HUES64 (cell line): Measurements from ENCODE around the gene OSTF1.

Experiments used
- H3K27ac ChIP-seq: 2 replicates; pipeline ENCODE4 v1.7.0; 2013; ENCODE audit warnings: low read depth, low read length, inconsistent platforms
- H3K27me3 ChIP-seq: 2 replicates; pipeline ENCODE4 v1.6.1; 2013; ENCODE audit warnings: mild to moderate bottlenecking, low read length; ENCODE audit not compliant: insufficient read depth
- H3K36me3 ChIP-seq: 2 replicates; pipeline ENCODE4 v1.6.1; 2013; ENCODE audit warnings: mild to moderate bottlenecking, low read length; ENCODE audit not compliant: insufficient read depth
- H3K4me1 ChIP-seq: 2 replicates; pipeline ENCODE4 v1.6.1; 2013; ENCODE audit warnings: mild to moderate bottlenecking, low read length, moderate library complexity; ENCODE audit not compliant: insufficient read depth
- H3K4me3 ChIP-seq: 2 replicates; pipeline ENCODE4 v1.5.1; 2013; ENCODE audit warnings: mild to moderate bottlenecking, low read length, moderate library complexity
- H3K9ac ChIP-seq: 2 replicates; pipeline ENCODE4 v1.6.1; 2013; ENCODE audit warnings: mild to moderate bottlenecking, low read depth, low read length
- H3K9me3 ChIP-seq: 2 replicates; pipeline ENCODE4 v1.6.1; 2013; ENCODE audit warnings: low read depth, low read length; ENCODE audit not compliant: insufficient read depth
- WGBS: fragments of 150-250, 120-280 bp; methylation state at CpG from one replicate; pipeline ENCODE4 v1.1.7; 2013; ENCODE audit warnings: missing lambda C conversion rate; 5-methylcytosine and 5-hydroxymethylcytosine counted together

Gene OSTF1

DNA sequence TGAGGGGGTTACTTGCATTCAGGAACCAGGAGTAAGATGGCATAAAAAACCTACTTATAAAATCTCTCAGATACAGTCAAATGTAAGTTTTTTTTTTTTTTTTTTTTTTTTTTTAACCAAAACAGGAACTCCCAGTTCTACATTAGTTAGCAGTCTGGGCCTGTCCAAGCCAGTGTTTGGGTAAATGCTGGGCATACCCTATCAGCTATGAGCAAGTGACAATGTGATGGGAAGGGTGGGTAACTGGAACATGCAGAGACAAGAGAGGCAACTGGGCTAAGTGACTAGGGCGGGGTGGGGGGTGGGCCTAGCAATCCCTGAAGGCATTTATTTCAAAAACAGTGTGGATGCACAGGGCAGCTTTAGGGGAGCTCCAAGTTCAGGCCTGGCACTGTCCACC, 2.7 kb upstream of the OSTF1 start:
- Histone ChIP-seq H3K9me3 (no peaks in the 10 kb centered on the region), H3K27me3 (peaks cover 8% of the 10 kb centered on the region; the same call in 1 of the 2 replicates), H3K36me3 (no peaks in the 10 kb centered on the region), H3K27ac (no peak overlapping the region), H3K4me1 (peaks cover 28% of the 10 kb centered on the region), H3K4me3 (no peak overlapping the region), H3K9ac (no peak overlapping the region)
- WGBS = 89% methylated on average over 1 of the region's 1 CpG

DNA sequence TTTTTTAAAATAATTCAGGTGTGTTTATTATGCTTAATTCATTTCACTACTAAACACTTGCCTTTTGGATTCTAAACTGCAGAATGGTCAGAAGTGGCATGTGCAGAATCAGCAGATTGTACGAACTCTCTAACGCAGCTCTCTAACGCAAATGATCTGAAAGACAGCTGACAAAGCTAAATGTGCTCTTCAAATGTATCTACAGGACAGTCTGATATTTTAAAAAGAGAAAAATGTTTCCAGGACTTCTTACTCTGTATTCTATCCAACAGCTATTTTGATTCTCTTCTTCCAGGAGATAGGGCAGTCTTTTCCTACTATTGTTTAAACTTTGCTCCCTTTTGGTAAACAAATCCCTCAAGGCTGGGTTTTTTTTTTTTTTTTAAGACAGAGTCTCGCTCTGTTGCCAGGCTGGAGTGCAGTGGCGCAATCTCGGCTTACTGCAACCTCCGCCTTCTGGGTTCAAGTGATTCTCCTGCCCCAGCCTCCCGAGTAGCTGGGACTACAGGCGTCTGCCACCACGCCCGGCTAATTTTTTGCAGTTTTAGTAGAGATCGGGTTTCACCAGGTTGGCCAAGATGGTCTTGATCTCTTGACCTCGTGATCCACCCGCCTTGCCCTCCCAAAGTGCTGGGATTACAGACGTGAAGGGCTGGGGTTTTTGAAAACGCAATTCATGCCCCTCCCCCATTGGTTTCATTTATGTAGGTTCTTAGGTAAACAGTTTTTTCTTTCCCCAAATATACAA, 1.6 kb upstream of the OSTF1 start:
- Histone ChIP-seq H3K9ac (peak overlapping the region; percentile 73), H3K4me3 (peak overlapping the region; percentile 96), H3K27me3 (peaks cover 8% of the 10 kb centered on the region; the same call in 1 of the 2 replicates), H3K27ac (peak overlapping the region; percentile 33; the same call in 1 of the 2 replicates), H3K4me1 (peaks cover 28% of the 10 kb centered on the region), H3K9me3 (no peaks in the 10 kb centered on the region), H3K36me3 (no peaks in the 10 kb centered on the region)
- WGBS = 63% methylated on average over 15 of the region's 16 CpGs

DNA sequence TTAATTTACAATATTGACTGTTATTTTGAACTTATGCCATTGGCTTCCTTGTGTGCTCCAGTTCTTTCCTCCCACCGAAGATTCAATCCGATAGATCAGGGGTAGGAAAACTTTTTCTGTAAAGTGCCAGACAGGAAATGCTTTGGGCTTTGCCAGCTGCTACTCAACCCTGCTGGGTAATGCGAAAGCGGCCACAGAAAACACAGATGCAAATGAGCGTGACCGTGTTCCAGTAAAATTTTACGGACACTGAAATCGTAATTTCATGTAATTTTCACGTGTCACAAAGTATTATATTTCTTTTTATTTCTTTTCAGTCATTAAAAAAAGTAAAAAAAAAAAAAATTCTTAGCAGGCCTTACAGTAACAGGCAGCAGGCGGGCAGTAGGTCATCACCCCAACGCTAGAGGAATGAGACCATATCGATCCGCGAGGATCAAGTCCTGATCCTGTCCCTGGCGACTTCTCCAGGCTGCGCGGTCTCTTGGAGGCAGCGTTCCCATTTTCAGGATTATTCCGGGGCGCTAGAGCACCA, 958 bp upstream of the OSTF1 start:
- Histone ChIP-seq H3K4me1 (peaks cover 28% of the 10 kb centered on the region), H3K27me3 (peaks cover 8% of the 10 kb centered on the region; the same call in 1 of the 2 replicates), H3K9me3 (no peaks in the 10 kb centered on the region), H3K4me3 (peak overlapping the region; percentile 96), H3K36me3 (no peaks in the 10 kb centered on the region), H3K27ac (peak overlapping the region; percentile 82), H3K9ac (peak overlapping the region; percentile 73)
- WGBS = 4% methylated on average over 19 of the region's 20 CpGs

DNA sequence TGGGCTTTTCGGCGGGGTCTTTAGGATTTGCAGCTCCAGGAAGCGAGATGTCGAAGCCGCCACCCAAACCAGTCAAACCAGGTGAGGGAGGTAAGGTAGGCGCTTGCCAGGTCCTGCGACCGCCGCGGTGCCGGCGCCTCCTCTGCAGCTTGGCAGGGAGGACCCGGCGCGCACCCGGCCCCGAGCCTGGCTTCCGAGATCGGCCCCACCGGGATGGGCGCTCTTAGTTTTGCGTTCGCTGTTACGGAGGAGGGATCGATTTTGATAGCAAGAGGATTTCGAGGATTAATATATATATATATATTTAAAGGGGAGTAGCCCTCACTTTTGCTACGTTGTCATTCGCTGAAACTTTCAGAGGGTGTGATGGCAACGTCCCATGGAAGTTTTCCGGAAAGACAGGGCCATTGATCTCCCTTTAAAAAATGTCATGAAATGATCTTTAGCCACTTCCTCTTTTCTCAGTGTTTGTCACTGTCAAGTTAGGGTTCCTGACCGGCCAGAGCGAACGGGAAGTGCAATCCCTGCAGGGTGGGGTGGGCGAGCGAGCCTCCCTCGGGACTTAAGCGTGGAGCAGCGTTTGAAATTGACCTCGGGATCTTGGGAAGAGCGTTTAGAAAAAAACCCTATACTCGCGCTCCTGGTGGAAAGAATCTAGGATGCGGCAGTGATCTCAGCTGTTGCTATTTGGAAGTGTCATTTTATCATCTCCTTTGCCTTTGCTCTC, 495 bp downstream of the OSTF1 start:
- Histone ChIP-seq H3K27ac (peak overlapping the region; percentile 59), H3K4me1 (peaks cover 21% of the 10 kb centered on the region)

DNA sequence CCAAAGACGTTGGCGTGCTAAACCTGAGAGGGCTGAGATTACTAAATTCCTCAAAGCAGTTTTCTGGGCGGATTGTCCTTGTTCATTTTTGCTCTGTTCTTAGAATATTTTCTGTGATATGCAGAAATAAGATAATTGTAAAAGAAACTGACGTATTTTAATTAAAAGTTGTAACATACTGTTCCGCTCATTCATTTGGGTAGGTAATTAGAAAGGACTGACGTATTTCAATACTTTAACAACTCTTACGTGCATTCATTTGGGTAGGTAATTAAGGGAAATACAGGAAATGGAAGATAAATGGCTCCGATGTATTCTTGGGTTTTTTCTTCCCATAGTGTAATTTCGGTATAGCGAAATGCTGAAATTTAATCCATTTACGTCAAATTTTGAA, 1.1 kb downstream of the OSTF1 start:
- H3K4me1 ChIP-seq = peaks cover 15% of the 10 kb centered on the region
- 47% methylated on average over 10 of the region's 11 CpGs for WGBS
- no peaks in the 10 kb centered on the region for H3K9me3 ChIP-seq
- H3K27ac ChIP-seq = no peak overlapping the region
- H3K36me3 ChIP-seq = no peaks in the 10 kb centered on the region
- H3K9ac ChIP-seq = no peak overlapping the region
- peaks cover 8% of the 10 kb centered on the region; the same call in 1 of the 2 replicates for H3K27me3 ChIP-seq
- H3K4me3 ChIP-seq = peak overlapping the region; percentile 95

More for the DNA sequence above, 495 bp downstream of the OSTF1 start:
- under 1% methylated on average over 38 of the region's 43 CpGs for WGBS
- H3K9ac ChIP-seq = peak overlapping the region; percentile 76
- H3K9me3 ChIP-seq = no peaks in the 10 kb centered on the region
- peaks cover 8% of the 10 kb centered on the region; the same call in 1 of the 2 replicates for H3K27me3 ChIP-seq
- H3K36me3 ChIP-seq = no peaks in the 10 kb centered on the region
- H3K4me3 ChIP-seq = peak overlapping the region; percentile 95

DNA sequence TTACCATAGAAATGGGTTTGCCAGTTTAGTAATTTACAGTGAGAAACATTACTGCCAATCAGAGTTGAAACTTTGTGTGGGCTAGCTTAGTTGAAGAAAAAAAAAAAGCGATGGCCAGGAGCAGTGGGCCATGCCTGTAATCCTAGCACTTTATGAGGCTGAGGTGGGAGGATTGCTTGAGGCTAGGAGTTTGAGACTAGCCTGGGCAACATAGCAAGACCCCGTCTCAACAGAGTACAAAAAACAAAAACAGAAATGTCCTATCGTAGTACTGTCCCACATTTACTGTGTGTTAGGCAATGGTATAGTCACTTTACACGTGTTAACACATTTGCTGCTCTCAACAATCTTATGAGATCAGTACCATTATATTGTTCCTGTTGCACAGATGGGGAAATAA, 2.3 kb downstream of the OSTF1 start:
- 96% methylated on average over 4 of the region's 4 CpGs for WGBS
- no peak overlapping the region for H3K9ac ChIP-seq
- no peak overlapping the region for H3K27ac ChIP-seq
- peaks cover 19% of the 10 kb centered on the region for H3K4me1 ChIP-seq
- no peaks in the 10 kb centered on the region for H3K9me3 ChIP-seq
- H3K36me3 ChIP-seq = no peaks in the 10 kb centered on the region
- no peak overlapping the region for H3K4me3 ChIP-seq
- H3K27me3 ChIP-seq = peaks cover 8% of the 10 kb centered on the region; the same call in 1 of the 2 replicates

DNA sequence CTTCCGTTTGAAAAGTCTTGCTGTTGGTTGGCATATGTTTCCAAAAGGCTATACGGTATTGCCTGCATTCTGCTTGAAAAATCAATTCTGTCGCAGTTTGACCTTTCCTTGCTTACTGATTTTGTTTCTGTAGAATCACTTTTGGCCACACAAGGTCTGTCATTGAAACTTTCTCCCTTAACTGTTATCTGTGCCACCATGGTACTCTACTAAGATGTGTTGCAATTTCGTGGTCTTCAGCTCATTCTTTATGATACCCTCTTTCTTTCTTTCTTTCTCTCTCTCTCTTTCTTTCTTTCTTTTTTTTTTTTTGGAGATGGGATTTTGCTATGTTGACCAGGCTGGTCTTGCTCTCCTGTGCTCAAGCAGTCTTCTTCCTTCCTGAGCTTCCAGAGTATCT, 4.5 kb downstream of the OSTF1 start:
- Histone ChIP-seq H3K4me3 (no peak overlapping the region), H3K9ac (no peak overlapping the region), H3K9me3 (no peaks in the 10 kb centered on the region), H3K4me1 (peaks cover 11% of the 10 kb centered on the region), H3K36me3 (no peaks in the 10 kb centered on the region), H3K27ac (no peak overlapping the region), H3K27me3 (peaks cover 8% of the 10 kb centered on the region; the same call in 1 of the 2 replicates)
- 93% methylated on average over 4 of the region's 4 CpGs for WGBS

DNA sequence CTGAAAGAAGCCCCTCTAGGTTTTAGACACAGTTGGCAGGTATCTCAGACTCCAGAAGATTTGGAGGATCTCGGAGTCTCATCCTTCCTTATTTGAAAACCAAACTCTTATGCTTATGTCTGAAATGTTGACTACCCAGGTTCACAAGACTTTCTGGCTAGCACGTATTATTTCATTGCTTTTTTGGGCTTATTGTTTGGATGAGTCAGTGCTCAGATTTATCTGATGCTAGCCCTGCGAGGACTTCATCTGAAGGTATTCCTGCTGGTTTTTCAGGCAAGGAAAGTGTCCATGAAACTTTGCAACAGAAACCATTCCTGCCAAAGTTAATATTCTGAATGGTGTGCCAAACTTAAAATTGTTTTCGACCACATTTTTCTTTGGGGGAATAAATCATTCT, 8.5 kb downstream of the OSTF1 start:
- Histone ChIP-seq H3K36me3 (no peaks in the 10 kb centered on the region), H3K9ac (no peak overlapping the region), H3K4me3 (no peak overlapping the region), H3K4me1 (peaks cover 8% of the 10 kb centered on the region), H3K27ac (no peak overlapping the region), H3K27me3 (no peaks in the 10 kb centered on the region), H3K9me3 (no peaks in the 10 kb centered on the region)
- WGBS = 94% methylated on average over 4 of the region's 4 CpGs

DNA sequence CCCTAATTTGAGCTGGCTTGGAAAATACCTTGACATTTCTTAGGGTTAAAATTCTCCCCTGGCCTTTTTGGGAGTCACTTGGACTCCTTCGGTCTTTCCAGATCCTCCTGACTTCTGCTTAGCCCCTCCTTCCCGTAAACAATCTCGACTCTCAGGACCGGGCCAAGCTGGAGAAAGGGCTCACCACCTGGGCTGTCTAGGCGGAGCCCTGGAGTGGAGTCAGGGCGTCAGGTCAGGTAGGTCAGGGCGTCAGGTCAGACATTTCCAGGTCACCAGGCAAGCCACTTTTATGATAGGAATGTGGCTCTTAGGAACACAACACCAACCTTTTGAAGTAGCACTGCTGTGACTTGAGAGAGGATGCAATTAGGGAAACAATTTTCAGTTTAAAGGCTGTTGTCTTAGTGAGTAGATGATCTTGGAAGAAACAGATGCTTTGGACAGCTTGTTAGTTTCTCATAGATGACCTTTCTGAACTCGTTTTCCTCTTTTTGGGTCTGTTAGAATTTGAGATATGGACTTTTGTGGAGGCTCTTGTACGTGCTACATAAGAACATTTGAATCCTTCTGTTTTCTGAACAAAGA, 12.8 kb downstream of the OSTF1 start:
- H3K4me3 ChIP-seq = no peak overlapping the region

DNA sequence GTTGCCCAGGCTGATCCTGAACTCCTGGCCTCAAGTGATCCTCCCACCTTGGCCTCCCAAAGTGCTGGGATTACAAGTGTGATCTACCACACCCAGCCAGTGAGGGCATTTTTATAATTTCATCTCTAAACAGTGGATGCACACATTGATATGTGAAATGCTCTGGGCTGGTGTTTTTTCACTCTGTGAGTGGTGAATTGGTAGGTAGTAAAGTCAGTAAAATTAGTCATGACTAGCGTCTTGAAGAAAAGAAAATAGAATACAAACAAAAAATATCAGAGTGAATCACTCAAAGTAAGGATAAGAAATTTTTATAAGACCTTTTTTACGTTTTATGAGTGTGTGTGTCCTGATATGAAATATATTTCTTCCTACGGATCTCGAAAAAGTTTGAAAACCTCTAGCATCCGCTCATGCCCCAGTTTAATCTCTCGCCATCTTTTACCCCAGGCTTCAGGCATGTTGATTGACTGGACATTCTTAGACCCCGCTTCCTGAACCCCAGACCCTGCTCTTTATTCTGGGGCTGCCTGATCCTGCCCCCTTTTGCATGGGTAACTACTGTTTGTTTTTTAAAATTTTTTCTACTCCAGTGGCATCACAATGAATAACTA, 14.0 kb downstream of the OSTF1 start:
- Histone ChIP-seq H3K9ac (no peak overlapping the region), H3K9me3 (no peaks in the 10 kb centered on the region), H3K4me3 (no peak overlapping the region), H3K27ac (no peak overlapping the region), H3K36me3 (no peaks in the 10 kb centered on the region), H3K4me1 (peaks cover 2% of the 10 kb centered on the region; the same call in 1 of the 2 replicates), H3K27me3 (no peaks in the 10 kb centered on the region)
- 96% methylated on average over 6 of the region's 7 CpGs for WGBS

More for the DNA sequence above, 12.8 kb downstream of the OSTF1 start:
- Histone ChIP-seq H3K36me3 (no peaks in the 10 kb centered on the region), H3K9me3 (no peaks in the 10 kb centered on the region), H3K9ac (no peak overlapping the region), H3K27ac (no peak overlapping the region), H3K4me1 (peaks cover 2% of the 10 kb centered on the region; the same call in 1 of the 2 replicates), H3K27me3 (no peaks in the 10 kb centered on the region)
- 80% methylated on average over 9 of the region's 9 CpGs for WGBS
